Measurements from ENCODE around the gene NFATC2. TPM values are rescaled to one million over a fixed set of nuclear protein-coding genes. Genes with fewer than 3 reads are reported as not detected.

NFATC2 gene
- total RNA-seq, 5 donors from 2014 or later (not counting 1 experiment from before 2014, with no cell fraction given), result 49.0 to 75.9 (median 67.0) TPM

DNA sequence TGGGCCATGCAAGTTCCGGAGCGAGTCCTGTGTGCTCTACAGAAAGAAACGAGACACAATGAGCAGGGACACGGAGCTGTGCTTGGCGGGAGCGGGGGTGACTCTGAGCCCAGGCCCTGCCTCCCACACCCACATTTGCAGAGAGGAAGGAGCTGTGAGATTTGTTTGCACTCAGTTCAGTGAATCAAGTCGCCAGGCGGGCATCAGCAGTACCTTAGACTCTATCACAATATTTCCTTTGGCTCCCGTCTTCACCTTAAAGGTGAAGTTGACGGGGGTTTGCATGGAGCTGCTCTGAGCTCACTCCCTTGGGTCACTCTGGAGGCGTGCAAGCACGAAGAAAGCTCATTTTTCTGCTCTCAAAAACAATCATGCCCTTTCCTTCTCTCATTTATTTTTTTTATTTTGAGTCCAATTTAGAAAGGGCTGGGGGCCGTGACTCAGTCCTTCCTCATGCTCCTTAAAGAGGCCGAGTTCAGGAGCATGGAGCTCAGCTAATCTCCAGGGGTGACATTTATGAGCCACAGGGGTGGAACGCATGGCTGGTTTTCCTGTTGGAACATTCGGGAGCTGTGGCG, 188.2 kb downstream of the NFATC2 start:
- 88% methylated on average over 11 of the region's 17 CpGs for WGBS (ENCODE audit: insufficient coverage)
- ATAC-seq (replicated peaks in 1 of 4), result no peak
- CTCF ChIA-PET, result no interaction called here
- no peaks in the 10 kb centered on the region for H3K9me3 ChIP-seq
- no peak for DNase-seq
- Mint-ChIP-seq H3K36me3 (no peaks in the 10 kb centered on the region), H3K9me3 (no peaks in the 10 kb centered on the region), H3K4me3 (no peak overlapping the region), H3K4me1 (no peaks in the 10 kb centered on the region), H3K27ac (no peak overlapping the region), H3K27me3 (no peaks in the 10 kb centered on the region)
- H3K4me1 ChIP-seq (ENCODE audit: control insufficient read depth in 1 of 2, extremely low read depth in 1 of 2, insufficient read depth in 2 of 2, low read length in 2 of 2), result no peaks in the 10 kb centered on the region
- no peak overlapping the region for H3K27ac ChIP-seq (ENCODE audit: low read length)
- POLR2A ChIA-PET, result no interaction called here
- no peak overlapping the region for H3K4me3 ChIP-seq (ENCODE audit: control insufficient read depth in 1 of 2, extremely low read depth in 1 of 2, low read length in 1 of 2)
- H3K27me3 ChIP-seq (replicated peaks in 1 of 2; ENCODE audit: control insufficient read depth in 2 of 2, extremely low read depth in 1 of 2, insufficient read depth in 2 of 2, low read length in 1 of 2), result peaks cover 0 to 5% of the 10 kb centered on the region in 2 experiments
- no peaks in the 10 kb centered on the region for H3K36me3 ChIP-seq (ENCODE audit: control insufficient read depth in 2 of 2, extremely low read depth in 1 of 2, insufficient read depth in 1 of 2, low read length in 1 of 2)

DNA sequence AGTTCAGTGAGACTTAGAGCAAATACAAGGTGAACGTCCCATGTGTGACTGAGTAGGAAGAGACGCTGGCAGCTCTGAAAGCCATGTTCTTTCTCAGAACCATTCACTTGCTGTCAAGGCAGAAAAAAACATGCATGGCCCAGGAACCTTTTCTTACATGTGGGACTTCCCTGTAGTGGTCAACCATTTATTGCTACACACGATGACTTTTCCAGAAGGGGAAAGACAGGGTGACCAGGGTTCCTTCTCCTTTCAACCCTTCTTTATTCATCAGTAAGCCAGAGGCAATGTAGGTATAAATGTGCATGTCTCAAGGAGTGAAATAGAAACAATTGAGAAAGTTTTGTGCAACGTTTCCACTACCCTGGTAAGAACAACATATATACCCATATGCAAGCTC, 189.0 kb downstream of the NFATC2 start:
- ChIA-PET CTCF (no interaction called here), POLR2A (no interaction called here)
- DNase-seq, result no peak
- H3K27me3 ChIP-seq (replicated peaks in 1 of 2; ENCODE audit: control insufficient read depth in 2 of 2, extremely low read depth in 1 of 2, insufficient read depth in 2 of 2, low read length in 1 of 2), result peaks cover 0 to 5% of the 10 kb centered on the region in 2 experiments
- H3K27ac ChIP-seq (ENCODE audit: low read length), result no peak overlapping the region
- H3K27ac Mint-ChIP-seq, result no peak overlapping the region
- H3K36me3 Mint-ChIP-seq, result no peaks in the 10 kb centered on the region
- H3K4me1 Mint-ChIP-seq, result no peaks in the 10 kb centered on the region
- no peaks in the 10 kb centered on the region for H3K36me3 ChIP-seq (ENCODE audit: control insufficient read depth in 2 of 2, extremely low read depth in 1 of 2, insufficient read depth in 1 of 2, low read length in 1 of 2)
- no peak overlapping the region for H3K4me3 Mint-ChIP-seq
- no peaks in the 10 kb centered on the region for H3K9me3 Mint-ChIP-seq
- H3K27me3 Mint-ChIP-seq, result no peaks in the 10 kb centered on the region
- no peaks in the 10 kb centered on the region for H3K4me1 ChIP-seq (ENCODE audit: control insufficient read depth in 1 of 2, extremely low read depth in 1 of 2, insufficient read depth in 2 of 2, low read length in 2 of 2)
- no peak for ATAC-seq (replicated peaks in 1 of 4)
- WGBS (ENCODE audit: insufficient coverage), result no CpG with 5 or more reads among the region's 4 CpGs
- no peak overlapping the region for H3K4me3 ChIP-seq (ENCODE audit: control insufficient read depth in 1 of 2, extremely low read depth in 1 of 2, low read length in 1 of 2)
- no peaks in the 10 kb centered on the region for H3K9me3 ChIP-seq

DNA sequence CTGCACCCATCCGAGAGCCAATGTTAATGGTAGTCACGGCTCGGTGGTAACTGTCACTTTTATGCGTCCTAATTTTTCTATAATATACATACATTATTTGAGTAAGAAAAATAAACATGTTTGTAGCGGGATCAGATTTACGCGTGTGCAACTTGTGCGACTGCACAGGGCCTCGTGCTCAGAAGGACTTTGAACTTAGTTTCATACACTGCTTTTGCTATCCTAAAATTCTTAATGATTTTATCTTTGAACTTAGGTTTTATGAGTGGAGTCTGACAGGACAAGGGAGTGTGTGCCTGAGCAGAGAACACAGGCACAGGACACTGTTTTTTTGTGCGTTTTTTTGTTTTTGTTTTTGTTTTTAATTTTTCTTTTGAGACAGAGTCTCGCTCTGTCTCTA, 189.7 kb downstream of the NFATC2 start:
- Mint-ChIP-seq H3K27me3 (no peaks in the 10 kb centered on the region), H3K4me1 (no peaks in the 10 kb centered on the region), H3K36me3 (no peaks in the 10 kb centered on the region), H3K9me3 (no peaks in the 10 kb centered on the region), H3K27ac (no peak overlapping the region), H3K4me3 (no peak overlapping the region)
- H3K36me3 ChIP-seq (ENCODE audit: control insufficient read depth in 2 of 2, extremely low read depth in 1 of 2, insufficient read depth in 1 of 2, low read length in 1 of 2), result no peaks in the 10 kb centered on the region
- peaks cover 0 to 5% of the 10 kb centered on the region in 2 experiments for H3K27me3 ChIP-seq (replicated peaks in 1 of 2; ENCODE audit: control insufficient read depth in 2 of 2, extremely low read depth in 1 of 2, insufficient read depth in 2 of 2, low read length in 1 of 2)
- no peak for DNase-seq
- ChIA-PET CTCF (no interaction called here), POLR2A (no interaction called here)
- no peak overlapping the region for H3K4me3 ChIP-seq (ENCODE audit: control insufficient read depth in 1 of 2, extremely low read depth in 1 of 2, low read length in 1 of 2)
- H3K27ac ChIP-seq (ENCODE audit: low read length), result no peak overlapping the region
- WGBS (ENCODE audit: insufficient coverage), result 80% methylated on average over 3 of the region's 11 CpGs
- H3K4me1 ChIP-seq (ENCODE audit: control insufficient read depth in 1 of 2, extremely low read depth in 1 of 2, insufficient read depth in 2 of 2, low read length in 2 of 2), result no peaks in the 10 kb centered on the region
- no peak for ATAC-seq (replicated peaks in 1 of 4)
- no peaks in the 10 kb centered on the region for H3K9me3 ChIP-seq

DNA sequence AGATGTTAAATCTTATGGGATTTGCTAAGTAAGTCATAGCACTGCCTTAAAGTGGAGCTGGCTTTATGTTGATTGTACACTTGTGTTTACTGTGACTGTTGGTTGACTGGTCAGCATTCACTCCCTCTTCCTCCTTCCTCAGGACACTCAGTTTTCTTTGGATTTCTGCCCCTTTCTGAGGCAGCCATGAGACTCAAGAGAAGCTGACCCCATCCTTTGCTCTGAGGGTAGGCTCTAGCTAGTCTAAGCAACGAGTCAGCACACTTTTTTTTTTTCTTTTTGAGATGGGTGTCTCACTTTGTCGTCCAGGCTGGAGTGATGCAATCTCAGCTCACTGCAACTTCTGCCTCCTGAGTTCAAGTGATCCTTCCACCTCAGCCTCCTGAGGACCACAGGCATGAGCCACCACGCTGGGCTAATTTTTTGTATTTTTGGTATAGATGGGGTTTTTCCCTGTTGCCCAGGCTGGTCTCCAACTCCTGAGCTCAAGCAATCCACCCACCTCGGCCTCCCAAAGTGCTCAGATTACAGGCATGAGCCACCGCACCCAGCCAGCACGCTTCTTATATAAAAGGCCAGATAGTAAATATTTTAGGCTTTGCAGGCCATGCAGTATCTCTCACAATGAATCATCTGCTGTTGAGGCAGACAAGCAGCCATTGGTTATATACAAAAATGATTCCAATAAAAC, 191.4 kb downstream of the NFATC2 start:
- ChIA-PET CTCF (no interaction called here), POLR2A (interaction anchor here in 1 of 2 donors (0.6 kb wide), 1 partner anchor 89 kb away, joined by 5 read pairs; no protein-coding TSS in a partner anchor)
- H3K4me3 Mint-ChIP-seq, result no peak overlapping the region
- 47% methylated on average over 2 of the region's 6 CpGs for WGBS (ENCODE audit: insufficient coverage)
- H3K4me3 ChIP-seq (ENCODE audit: control insufficient read depth in 1 of 2, extremely low read depth in 1 of 2, low read length in 1 of 2), result no peak overlapping the region
- no peaks in the 10 kb centered on the region for H3K9me3 ChIP-seq
- H3K9me3 Mint-ChIP-seq, result no peaks in the 10 kb centered on the region
- H3K4me1 ChIP-seq (ENCODE audit: control insufficient read depth in 1 of 2, extremely low read depth in 1 of 2, insufficient read depth in 2 of 2, low read length in 2 of 2), result no peaks in the 10 kb centered on the region
- no peak overlapping the region for H3K27ac Mint-ChIP-seq
- H3K36me3 Mint-ChIP-seq, result peaks cover 2% of the 10 kb centered on the region
- no peaks in the 10 kb centered on the region for H3K36me3 ChIP-seq (ENCODE audit: control insufficient read depth in 2 of 2, extremely low read depth in 1 of 2, insufficient read depth in 1 of 2, low read length in 1 of 2)
- no peaks in the 10 kb centered on the region for H3K27me3 Mint-ChIP-seq
- no peak overlapping the region for H3K27ac ChIP-seq (ENCODE audit: low read length)
- ATAC-seq (replicated peaks in 1 of 4), result no peak
- H3K27me3 ChIP-seq (replicated peaks in 1 of 2; ENCODE audit: control insufficient read depth in 2 of 2, extremely low read depth in 1 of 2, insufficient read depth in 2 of 2, low read length in 1 of 2), result no peaks in the 10 kb centered on the region
- no peaks in the 10 kb centered on the region for H3K4me1 Mint-ChIP-seq
- DNase-seq, result no peak

DNA sequence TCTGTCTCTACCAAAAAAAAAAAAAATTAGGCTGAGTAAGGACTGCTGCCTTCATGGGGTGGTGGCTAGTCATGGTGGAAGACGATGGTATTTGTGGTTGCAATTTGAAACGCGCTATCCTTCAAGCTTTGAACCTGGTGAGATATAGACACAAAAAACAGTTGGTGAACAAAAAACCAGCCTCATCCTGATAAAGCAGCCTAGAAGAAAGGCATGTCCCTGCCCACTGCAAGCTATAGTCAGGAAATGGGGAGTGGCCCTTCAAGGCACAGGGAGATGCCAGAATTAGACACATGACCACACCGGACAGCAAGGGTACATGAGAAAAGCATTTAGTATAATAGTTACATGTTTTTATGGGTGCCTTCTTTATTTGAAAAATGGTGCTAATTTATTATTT, 193.6 kb downstream of the NFATC2 start:
- no peak overlapping the region for H3K4me3 ChIP-seq (ENCODE audit: control insufficient read depth in 1 of 2, extremely low read depth in 1 of 2, low read length in 1 of 2)
- no peaks in the 10 kb centered on the region for H3K27me3 ChIP-seq (replicated peaks in 1 of 2; ENCODE audit: control insufficient read depth in 2 of 2, extremely low read depth in 1 of 2, insufficient read depth in 2 of 2, low read length in 1 of 2)
- CTCF ChIA-PET, result no interaction called here
- H3K36me3 Mint-ChIP-seq, result peaks cover 2% of the 10 kb centered on the region
- POLR2A ChIA-PET, result no interaction called here
- H3K9me3 Mint-ChIP-seq, result peaks cover 0 to 3% (median 3%) of the 10 kb centered on the region in 3 donors
- no peaks in the 10 kb centered on the region for H3K4me1 Mint-ChIP-seq
- H3K4me1 ChIP-seq (ENCODE audit: control insufficient read depth in 1 of 2, extremely low read depth in 1 of 2, insufficient read depth in 2 of 2, low read length in 2 of 2), result no peaks in the 10 kb centered on the region
- H3K4me3 Mint-ChIP-seq, result no peak overlapping the region
- ATAC-seq (replicated peaks in 1 of 4), result no peak
- H3K9me3 ChIP-seq, result no peaks in the 10 kb centered on the region
- H3K27ac Mint-ChIP-seq, result no peak overlapping the region
- no CpG with 5 or more reads among the region's 4 CpGs for WGBS (ENCODE audit: insufficient coverage)
- H3K27me3 Mint-ChIP-seq, result peaks cover 0 to 4% of the 10 kb centered on the region in 2 donors
- no peak overlapping the region for H3K27ac ChIP-seq (ENCODE audit: low read length)
- H3K36me3 ChIP-seq (ENCODE audit: control insufficient read depth in 2 of 2, extremely low read depth in 1 of 2, insufficient read depth in 1 of 2, low read length in 1 of 2), result no peaks in the 10 kb centered on the region
- DNase-seq, result no peak

DNA sequence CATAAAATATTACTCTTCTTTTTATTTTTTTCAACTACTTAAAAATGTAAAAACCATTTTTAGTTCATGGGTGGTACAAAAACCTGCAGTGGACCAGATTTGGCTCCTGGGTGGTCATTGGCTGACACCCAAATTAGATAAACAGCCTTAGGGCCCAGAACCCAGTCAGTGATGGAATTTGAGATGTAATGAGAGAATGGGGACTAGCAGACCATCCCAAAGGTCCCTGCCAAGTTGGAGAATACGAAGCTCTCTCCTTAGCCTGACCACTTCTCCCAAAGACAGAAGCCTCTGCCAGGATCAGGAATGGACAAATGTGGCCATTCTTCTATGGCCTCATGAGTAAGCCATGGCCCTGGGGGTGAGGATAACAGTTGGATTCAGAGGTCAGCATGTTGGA, 194.7 kb downstream of the NFATC2 start:
- POLR2A ChIA-PET, result no interaction called here
- peaks cover 7% of the 10 kb centered on the region for H3K36me3 Mint-ChIP-seq
- H3K27me3 ChIP-seq (replicated peaks in 1 of 2; ENCODE audit: control insufficient read depth in 2 of 2, extremely low read depth in 1 of 2, insufficient read depth in 2 of 2, low read length in 1 of 2), result peaks cover 0 to 2% of the 10 kb centered on the region in 2 experiments
- H3K4me1 Mint-ChIP-seq, result no peaks in the 10 kb centered on the region
- H3K4me3 ChIP-seq (ENCODE audit: control insufficient read depth in 1 of 2, extremely low read depth in 1 of 2, low read length in 1 of 2), result no peak overlapping the region
- peaks cover 0 to 14% of the 10 kb centered on the region in 2 donors for H3K27me3 Mint-ChIP-seq
- no peaks in the 10 kb centered on the region for H3K4me1 ChIP-seq (ENCODE audit: control insufficient read depth in 1 of 2, extremely low read depth in 1 of 2, insufficient read depth in 2 of 2, low read length in 2 of 2)
- no peaks in the 10 kb centered on the region for H3K9me3 ChIP-seq
- peaks cover 5 to 11% (median 10%) of the 10 kb centered on the region in 3 donors for H3K9me3 Mint-ChIP-seq
- H3K4me3 Mint-ChIP-seq, result no peak overlapping the region
- no peak overlapping the region for H3K27ac Mint-ChIP-seq
- H3K36me3 ChIP-seq (ENCODE audit: control insufficient read depth in 2 of 2, extremely low read depth in 1 of 2, insufficient read depth in 1 of 2, low read length in 1 of 2), result no peaks in the 10 kb centered on the region
- ATAC-seq (replicated peaks in 1 of 4) (no peak), DNase-seq (no peak)
- WGBS (ENCODE audit: insufficient coverage), result no CpG with 5 or more reads among the region's 1 CpG
- no peak overlapping the region for H3K27ac ChIP-seq (ENCODE audit: low read length)
- CTCF ChIA-PET, result no interaction called here
